ENCODE data around the gene ZDHHC16. TPM values are rescaled to one million over a fixed set of nuclear protein-coding genes. Genes with fewer than 3 reads are reported as not detected.
A peak's percentile ranks its signal among the peaks of the same experiment; 100 is the strongest.

ZDHHC16 gene
- total and polyA plus RNA-seq, 2 experiments from 2014 or later: 30.8 to 85.5 TPM

DNA sequence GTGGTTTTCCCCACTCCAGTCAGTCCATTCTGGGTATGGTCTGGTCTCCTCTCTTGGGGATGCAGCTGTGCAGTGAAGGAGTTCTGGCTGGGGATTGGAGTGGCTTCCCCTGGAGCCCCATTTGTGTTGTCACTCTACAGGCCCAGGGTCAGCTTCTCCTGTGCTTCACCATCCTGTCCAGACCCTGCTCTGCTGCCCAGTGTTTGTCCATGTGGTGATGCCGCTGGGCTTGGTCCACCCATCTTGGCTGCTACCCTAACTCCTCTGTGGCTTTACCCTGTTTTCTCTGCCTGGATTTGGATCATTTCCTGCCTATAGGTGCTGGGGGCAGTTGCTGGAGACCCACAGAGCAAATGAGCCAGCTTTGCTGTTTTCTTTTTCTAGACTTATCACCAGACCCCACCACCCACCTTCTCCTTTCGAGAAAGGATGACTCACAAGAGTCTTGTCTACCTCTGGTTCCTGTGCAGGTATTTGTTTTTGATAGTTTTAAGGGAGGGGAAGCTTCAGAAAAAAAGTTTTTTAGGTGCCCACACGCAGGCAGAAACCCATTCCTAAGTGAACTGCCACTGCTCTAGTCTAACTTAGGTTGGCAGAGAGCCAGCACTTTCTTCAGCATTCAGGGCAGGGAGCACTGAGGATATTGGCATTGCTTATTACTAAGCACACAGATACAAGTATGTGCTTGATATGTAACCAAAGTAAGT lies 8.5 kb downstream of the ZDHHC16 start:
- Histone ChIP-seq H3K27ac (no peak overlapping the region), H3K27me3 (no peaks in the 10 kb centered on the region), H3K36me3 (peaks cover 33% of the 10 kb centered on the region), H3K4me3 (no peak overlapping the region), H3K4me1 (ENCODE audit: low read depth) (peaks cover 12% of the 10 kb centered on the region), H3K9me3 (ENCODE audit: low read depth) (no peaks in the 10 kb centered on the region)
- DNase-seq (ENCODE audit: low read depth in 1 of 2, low spot score in 1 of 2): peak; percentile 29 to 66
- no peak for TF ChIP-seq CTCF (IDR thresholded peaks at IDR 0.05; ENCODE audit: low read depth, low read length)

GRCh38 chr10:97456034-97456685 lies 10.2 kb downstream of the ZDHHC16 start:
- Histone ChIP-seq H3K36me3 (peaks cover 48% of the 10 kb centered on the region), H3K27ac (peak overlapping the region; percentile 83), H3K27me3 (no peaks in the 10 kb centered on the region), H3K9me3 (ENCODE audit: low read depth) (no peaks in the 10 kb centered on the region), H3K4me1 (ENCODE audit: low read depth) (peaks cover 12% of the 10 kb centered on the region), H3K4me3 (no peak overlapping the region)
- TF ChIP-seq CTCF (IDR thresholded peaks at IDR 0.05; ENCODE audit: low read depth, low read length): no peak
- no peak for DNase-seq (ENCODE audit: low read depth in 1 of 2, low spot score in 1 of 2)

DNA sequence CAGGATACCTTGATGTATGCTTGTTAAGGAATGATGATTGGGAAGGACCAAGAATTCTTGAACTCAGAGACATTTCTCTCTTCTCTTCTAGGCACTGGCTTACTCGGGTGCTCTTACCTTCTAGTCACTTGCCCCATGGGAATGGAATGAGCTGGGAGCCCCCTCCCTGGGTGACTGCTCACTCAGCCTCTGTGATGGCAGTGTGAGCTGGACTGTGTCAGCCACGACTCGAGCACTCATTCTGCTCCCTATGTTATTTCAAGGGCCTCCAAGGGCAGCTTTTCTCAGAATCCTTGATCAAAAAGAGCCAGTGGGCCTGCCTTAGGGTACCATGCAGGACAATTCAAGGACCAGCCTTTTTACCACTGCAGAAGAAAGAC lies 10.7 kb downstream of the ZDHHC16 start:
- Histone ChIP-seq H3K4me3 (no peak overlapping the region), H3K9me3 (ENCODE audit: low read depth) (no peaks in the 10 kb centered on the region), H3K27ac (peak overlapping the region; percentile 83), H3K36me3 (peaks cover 53% of the 10 kb centered on the region), H3K4me1 (ENCODE audit: low read depth) (peaks cover 12% of the 10 kb centered on the region), H3K27me3 (no peaks in the 10 kb centered on the region)
- no peak for TF ChIP-seq CTCF (IDR thresholded peaks at IDR 0.05; ENCODE audit: low read depth, low read length)
- DNase-seq (ENCODE audit: low read depth in 1 of 2, low spot score in 1 of 2): peak in 1 of 2 donors; percentile 39

- Histone ChIP-seq H3K27ac (no peak overlapping the region), H3K4me3 (no peak overlapping the region), H3K36me3 (peaks cover 59% of the 10 kb centered on the region), H3K27me3 (no peaks in the 10 kb centered on the region), H3K9me3 (ENCODE audit: low read depth) (no peaks in the 10 kb centered on the region), H3K4me1 (ENCODE audit: low read depth) (peaks cover 9% of the 10 kb centered on the region)
- no peak for TF ChIP-seq CTCF (IDR thresholded peaks at IDR 0.05; ENCODE audit: low read depth, low read length)
- DNase-seq (ENCODE audit: low read depth in 1 of 2, low spot score in 1 of 2): no peak
Measured at GRCh38 chr10:97459111-97459510, 13.1 kb downstream of the ZDHHC16 start.

DNA sequence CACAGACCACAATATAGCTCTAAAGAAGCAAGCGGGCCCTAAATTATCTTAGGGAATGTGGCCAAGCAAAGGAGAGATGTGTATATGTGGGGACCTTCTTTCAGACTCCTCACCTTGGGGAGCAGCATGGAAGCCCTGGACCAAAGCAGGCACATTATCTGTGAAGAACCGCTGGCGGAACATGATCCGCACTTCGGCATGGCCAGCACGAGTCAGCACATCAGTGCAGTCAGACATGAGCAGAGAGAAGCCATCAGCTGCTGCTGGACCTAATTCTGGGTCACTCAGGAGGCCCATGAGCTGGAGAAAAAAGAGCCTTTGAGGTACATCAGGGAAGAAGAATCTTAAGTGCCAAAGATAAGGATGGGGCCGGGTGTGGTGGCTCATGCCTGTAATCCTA lies 14.0 kb downstream of the ZDHHC16 start:
- no peak for DNase-seq (ENCODE audit: low read depth in 1 of 2, low spot score in 1 of 2)
- Histone ChIP-seq H3K27me3 (no peaks in the 10 kb centered on the region), H3K36me3 (peaks cover 62% of the 10 kb centered on the region), H3K9me3 (ENCODE audit: low read depth) (no peaks in the 10 kb centered on the region), H3K4me3 (no peak overlapping the region), H3K27ac (no peak overlapping the region), H3K4me1 (ENCODE audit: low read depth) (peaks cover 9% of the 10 kb centered on the region)
- no peak for TF ChIP-seq CTCF (IDR thresholded peaks at IDR 0.05; ENCODE audit: low read depth, low read length)

All from cardiac muscle cell (in vitro differentiated cells and primary cell).